Kidney (tissue), 14 donors: ENCODE measurements around the gene ZNF48. TPM values are rescaled to one million over a fixed set of nuclear protein-coding genes. Genes with fewer than 3 reads are reported as not detected.

Experiments used
- DNase-seq, 5 donors: peaks; one replicate each; pipeline ENCODE4 v3.0.0-alpha.2; 2013 to 2020
- FAIRE-seq: peaks from 2 replicates; lab custom pipeline; 2012; peaks lifted over from hg19 to GRCh38; lab: Jason Lieb, UNC
- H3K27ac ChIP-seq, 2 donors: one replicate each; pipeline ENCODE4 v1.7.0; 2013; ENCODE audit warnings: low read depth in 2 of 2, low read length in 2 of 2, inconsistent platforms in 1 of 2
- H3K27me3 ChIP-seq: one replicate; pipeline ENCODE4 v1.7.1; 2013; ENCODE audit warnings: low read length, inconsistent platforms; ENCODE audit not compliant: control insufficient read depth, insufficient read depth
- H3K36me3 ChIP-seq, 3 donors: one replicate each; pipeline versions ENCODE4 v1.7.0 to v1.7.1; 2013; ENCODE audit warnings: low read length in 3 of 3, control low read depth in 1 of 3, inconsistent platforms in 1 of 3; ENCODE audit not compliant: insufficient read depth in 3 of 3, control insufficient read depth in 2 of 3
- H3K4me1 ChIP-seq, 3 donors: one replicate each; pipeline versions ENCODE4 v1.7.0 to v1.7.1; 2013; ENCODE audit warnings: low read length in 3 of 3, inconsistent platforms in 1 of 3, low read depth in 1 of 3; ENCODE audit not compliant: control insufficient read depth in 2 of 3, insufficient read depth in 2 of 3
- H3K4me3 ChIP-seq, 3 donors: one replicate each; pipeline versions ENCODE4 v1.7.0 to v1.8.1; 2013; ENCODE audit warnings: low read length in 3 of 3, control low read depth in 1 of 3, inconsistent platforms in 1 of 3
- H3K9ac ChIP-seq, 3 donors: one replicate each; pipeline versions ENCODE4 v1.7.0 to v1.7.1; 2013; ENCODE audit warnings: low read length in 3 of 3, control low read depth in 1 of 3, inconsistent platforms in 1 of 3
- H3K9me3 ChIP-seq, 3 donors: one replicate each; pipeline versions ENCODE4 v1.7.0 to v1.7.1; 2013; ENCODE audit warnings: low read length in 3 of 3, control low read depth in 1 of 3, inconsistent platforms in 1 of 3; ENCODE audit not compliant: control insufficient read depth in 2 of 3, insufficient read depth in 1 of 3
- intact Hi-C: fragments of 100-400 bp; cut with DNase I; formaldehyde crosslinking; loops from one replicate; pipeline ENCODE4 v1.11.1; 2022
- polyA plus RNA-seq: library from polyadenylated mRNA; stranded (reverse); fragments of 350-450 nt; fragmentation: Illumina TruSeq; extraction: RNeasy Lipid Tissue Mini Kit (QIAGEN cat#74804); gene quantifications from one replicate; pipeline ENCODE4 v1.2.3, GENCODE V29; 2014; ENCODE audit warnings: low read depth, low replicate concordance; ENCODE audit not compliant: insufficient read depth
- total RNA-seq: library from RNA; stranded (reverse); fragmentation: NEBNext Ultra II Directional; extraction: Animal tissue kit (Norgen Biotek cat#: 25700); gene quantifications from one replicate; pipeline ENCODE4 v1.2.1, GENCODE V29; 2021
- TF ChIP-seq, protein P1 (sequence below): IDR thresholded peaks from 3 replicates; pipeline ENCODE4 v1.5.1; 2012; ENCODE audit warnings: mild to moderate bottlenecking, moderate library complexity, borderline replicate concordance; ENCODE audit not compliant: insufficient read depth; ENCODE audit errors: extremely low read depth
- donor health status: control.
- donor health status: control.
- donor health status: control.
- donor health status: control.
- donor health status: control.
- donor health status: DM: yes; HTN: yes; CAD: no.
- donor health status: Normal renal cell carcinoma (clear cell type).

ZNF48 gene
- total and polyA plus RNA-seq, 2 donors from 2014 or later = 6.9 to 9.7 TPM

DNA sequence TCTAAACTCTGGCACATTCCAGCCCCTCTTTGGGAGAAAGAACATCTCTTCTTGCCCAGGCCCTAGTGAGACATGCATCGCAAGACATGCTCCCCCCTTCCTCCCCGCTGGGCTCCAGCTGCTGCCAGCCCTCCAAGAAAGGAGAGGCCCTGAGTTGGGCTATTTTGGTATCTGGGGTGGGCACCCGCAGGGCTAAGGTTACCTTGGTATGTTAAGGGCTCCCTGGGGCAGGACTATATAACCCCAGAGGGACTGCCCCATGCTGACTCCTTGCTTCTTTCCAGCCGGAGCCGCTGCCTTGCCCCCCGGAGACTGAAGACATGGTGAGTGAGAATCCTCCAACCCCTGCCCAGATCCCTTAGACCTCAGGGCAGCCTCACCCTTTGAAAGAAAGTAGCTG, 20.7 kb upstream of the ZNF48 start, which contains the start of gene MYL11:
Gene MYL11, plus strand, starts transcription at position 265 of the 400 bp plus-strand sequence. Its CDS starts 56 bp downstream, at position 321.
- H3K9ac ChIP-seq = no peak within 1 kb of the TSS
- intact Hi-C loops = no loop called here
- H3K4me3 ChIP-seq = no peak within 1 kb of the TSS
- DNase-seq (no peak), FAIRE-seq (no peak)
- H3K4me1 ChIP-seq = peaks cover 0 to 13% (median 4%) of the 10 kb centered on the region in 3 donors
- TF ChIP-seq, protein P1, sequence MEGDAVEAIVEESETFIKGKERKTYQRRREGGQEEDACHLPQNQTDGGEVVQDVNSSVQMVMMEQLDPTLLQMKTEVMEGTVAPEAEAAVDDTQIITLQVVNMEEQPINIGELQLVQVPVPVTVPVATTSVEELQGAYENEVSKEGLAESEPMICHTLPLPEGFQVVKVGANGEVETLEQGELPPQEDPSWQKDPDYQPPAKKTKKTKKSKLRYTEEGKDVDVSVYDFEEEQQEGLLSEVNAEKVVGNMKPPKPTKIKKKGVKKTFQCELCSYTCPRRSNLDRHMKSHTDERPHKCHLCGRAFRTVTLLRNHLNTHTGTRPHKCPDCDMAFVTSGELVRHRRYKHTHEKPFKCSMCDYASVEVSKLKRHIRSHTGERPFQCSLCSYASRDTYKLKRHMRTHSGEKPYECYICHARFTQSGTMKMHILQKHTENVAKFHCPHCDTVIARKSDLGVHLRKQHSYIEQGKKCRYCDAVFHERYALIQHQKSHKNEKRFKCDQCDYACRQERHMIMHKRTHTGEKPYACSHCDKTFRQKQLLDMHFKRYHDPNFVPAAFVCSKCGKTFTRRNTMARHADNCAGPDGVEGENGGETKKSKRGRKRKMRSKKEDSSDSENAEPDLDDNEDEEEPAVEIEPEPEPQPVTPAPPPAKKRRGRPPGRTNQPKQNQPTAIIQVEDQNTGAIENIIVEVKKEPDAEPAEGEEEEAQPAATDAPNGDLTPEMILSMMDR = no peak
- H3K36me3 ChIP-seq = no peaks in the 10 kb centered on the region
- H3K27ac ChIP-seq = no peak within 1 kb of the TSS
- H3K9me3 ChIP-seq = no peaks in the 10 kb centered on the region
- H3K27me3 ChIP-seq = no peaks in the 10 kb centered on the region

DNA sequence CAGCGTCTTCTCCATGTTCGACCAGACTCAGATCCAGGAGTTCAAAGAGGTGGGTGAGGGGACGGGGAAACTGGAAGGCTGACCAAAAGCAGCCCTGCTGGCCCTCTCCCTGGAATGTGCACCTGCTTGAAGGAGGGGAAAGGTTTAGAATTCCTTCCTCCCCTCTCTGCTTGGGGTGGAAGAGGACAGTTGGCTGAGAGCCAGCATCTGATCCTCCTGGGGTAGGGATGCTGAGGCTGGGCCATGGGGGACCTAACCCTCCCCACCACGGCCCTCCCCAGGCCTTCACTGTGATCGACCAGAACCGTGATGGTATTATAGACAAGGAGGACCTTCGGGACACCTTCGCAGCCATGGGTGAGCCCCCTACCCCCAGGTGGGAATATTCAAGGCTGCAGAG, 19.4 kb upstream of the ZNF48 start:
- Histone ChIP-seq H3K27me3 (no peaks in the 10 kb centered on the region), H3K9ac (no peak overlapping the region), H3K9me3 (no peaks in the 10 kb centered on the region), H3K36me3 (no peaks in the 10 kb centered on the region), H3K4me1 (peaks cover 0 to 13% (median 4%) of the 10 kb centered on the region in 3 donors), H3K27ac (no peak overlapping the region), H3K4me3 (no peak overlapping the region)
- TF ChIP-seq, protein P1 = no peak
- FAIRE-seq (no peak), DNase-seq (peak in 1 of 5 donors; percentile 53)
- intact Hi-C loops = no loop called here

DNA sequence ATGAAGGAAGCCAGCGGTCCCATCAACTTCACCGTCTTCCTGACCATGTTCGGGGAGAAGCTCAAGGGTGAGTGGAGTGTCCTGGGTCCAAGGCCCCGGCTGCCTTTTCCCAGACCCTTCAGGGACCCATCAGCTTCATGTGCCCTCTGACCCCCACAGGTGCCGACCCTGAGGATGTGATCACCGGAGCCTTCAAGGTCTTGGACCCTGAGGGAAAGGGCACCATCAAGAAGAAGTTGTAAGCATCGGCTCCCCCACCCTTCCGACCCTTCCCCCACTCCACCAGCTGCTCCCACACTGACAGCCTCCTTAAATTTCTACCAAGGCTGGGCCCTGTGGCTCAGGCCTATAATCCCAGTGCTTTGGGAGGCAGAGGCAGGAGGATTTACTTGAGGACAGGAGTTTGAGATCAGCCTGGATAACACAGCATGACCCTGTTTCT, 18.7 kb upstream of the ZNF48 start:
- no peak overlapping the region for H3K4me3 ChIP-seq
- no peak overlapping the region for H3K27ac ChIP-seq
- intact Hi-C loops = no loop called here
- no peaks in the 10 kb centered on the region for H3K27me3 ChIP-seq
- TF ChIP-seq, protein P1 = no peak
- no peak overlapping the region for H3K9ac ChIP-seq
- DNase-seq (peak in 1 of 5 donors; percentile 70), FAIRE-seq (no peak)
- no peaks in the 10 kb centered on the region for H3K36me3 ChIP-seq
- H3K4me1 ChIP-seq = peaks cover 0 to 10% (median 4%) of the 10 kb centered on the region in 3 donors
- no peaks in the 10 kb centered on the region for H3K9me3 ChIP-seq
